Measurements from ENCODE around the gene CERCAM.

The CERCAM gene

DNA sequence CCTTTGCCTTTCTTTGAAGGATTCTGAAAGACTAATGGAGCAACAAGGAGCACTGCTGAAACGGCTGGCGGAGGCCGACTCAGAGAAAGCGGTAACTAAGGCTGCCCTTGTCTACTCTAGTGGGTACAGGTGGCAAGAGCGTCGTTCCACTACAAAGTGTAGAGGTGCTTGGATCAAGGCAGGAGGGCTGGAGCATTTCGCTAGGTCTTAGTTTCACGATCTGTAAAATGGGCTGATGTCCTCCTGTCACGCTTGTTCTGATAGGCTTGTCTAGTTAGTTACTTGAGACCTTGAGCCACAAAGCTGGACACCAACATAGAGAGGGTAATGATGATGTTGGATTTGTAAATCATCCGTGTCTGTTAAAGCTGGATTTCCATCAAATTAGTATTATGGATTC lies 60.9 kb downstream of the CERCAM start:
- DNase-seq = no peak
- TF ChIP-seq GATA1 (IDR thresholded peaks at IDR 0.05; ENCODE audit: low read depth, low read length) = no peak

DNA sequence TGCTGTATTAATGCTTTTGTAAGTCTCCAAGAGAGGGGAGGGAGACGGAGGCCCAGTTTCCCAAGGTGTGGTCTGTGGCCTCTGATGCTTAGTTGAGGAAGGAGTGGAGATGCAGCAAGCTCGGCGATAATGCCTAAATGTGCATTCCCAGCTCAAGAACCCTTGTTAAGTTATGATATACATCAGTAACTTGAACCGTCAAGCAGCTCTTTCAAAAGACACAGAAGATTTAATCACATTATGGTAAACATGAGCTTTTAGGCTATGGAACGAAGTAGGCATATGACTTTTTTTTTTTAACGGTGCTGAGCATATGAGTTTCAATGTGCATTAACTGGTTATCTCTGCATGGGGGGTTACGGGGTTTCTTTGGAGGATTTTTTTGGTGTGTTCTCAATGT lies 61.5 kb downstream of the CERCAM start:
- TF ChIP-seq POLR2A (IDR thresholded peaks at IDR 0.05; ENCODE audit: low read length) = no peak
- TF ChIP-seq GATA1 (IDR thresholded peaks at IDR 0.05; ENCODE audit: low read depth, low read length) = no peak
- DNase-seq = no peak

DNA sequence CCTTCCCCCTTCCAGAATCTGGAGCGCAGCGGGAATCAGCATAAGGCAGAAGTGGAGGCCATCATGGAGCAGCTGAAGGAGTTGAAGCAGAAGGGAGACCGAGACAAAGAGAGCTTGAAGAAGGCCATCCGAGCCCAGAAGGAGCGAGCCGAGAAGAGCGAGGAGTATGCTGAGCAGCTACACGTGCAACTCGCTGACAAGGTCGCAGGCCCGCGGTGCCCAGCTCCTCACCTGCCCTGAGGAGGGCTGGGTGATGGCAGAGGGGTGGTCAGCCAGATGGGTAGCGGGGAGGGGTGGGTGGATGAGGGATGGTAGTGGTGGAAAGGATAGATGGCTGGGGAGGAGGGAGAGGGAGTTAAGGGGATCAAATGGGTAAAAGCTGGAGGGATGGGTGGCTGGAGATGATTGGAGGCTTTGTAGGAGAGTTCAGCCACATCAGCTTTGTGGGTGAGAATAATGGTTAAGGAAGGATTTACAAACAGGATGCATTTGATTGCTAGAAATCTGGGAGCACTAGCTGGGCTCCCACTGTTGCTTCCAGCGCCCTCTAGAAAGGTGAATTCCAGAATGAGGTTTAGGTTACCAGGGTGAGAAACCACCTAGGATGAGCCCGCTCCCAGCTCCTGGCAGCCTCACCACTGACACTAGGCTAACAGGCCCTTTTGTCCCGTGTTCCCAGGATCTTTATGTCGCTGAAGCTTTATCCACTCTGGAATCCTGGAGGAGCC lies 64.2 kb downstream of the CERCAM start:
- DNase-seq = no peak
- TF ChIP-seq POLR2A (IDR thresholded peaks at IDR 0.05; ENCODE audit: low read length) = no peak
- no peak for TF ChIP-seq GATA1 (IDR thresholded peaks at IDR 0.05; ENCODE audit: low read depth, low read length)

DNA sequence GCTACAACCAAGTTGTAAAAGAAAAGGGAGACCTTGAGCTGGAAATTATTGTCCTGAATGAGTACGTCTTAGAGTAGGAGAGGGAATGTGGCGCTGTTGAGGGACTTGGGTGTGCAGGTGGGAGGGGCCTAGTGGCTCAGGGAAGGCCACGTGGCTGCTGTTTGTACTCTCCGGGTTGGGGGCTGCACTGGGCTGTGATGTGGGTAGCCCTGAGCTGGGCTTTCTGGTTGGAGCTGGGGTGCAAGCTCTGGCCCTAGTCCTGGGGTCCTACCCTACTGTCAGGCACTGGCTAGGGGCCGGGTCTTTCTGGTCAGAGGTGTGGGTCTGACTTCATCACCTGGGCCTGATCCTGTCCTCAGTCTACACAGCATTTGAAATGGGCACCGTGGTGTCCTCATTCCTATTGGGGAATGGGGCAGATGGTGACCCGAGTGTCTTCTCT lies 64.8 kb downstream of the CERCAM start:
- no peak for TF ChIP-seq POLR2A (IDR thresholded peaks at IDR 0.05; ENCODE audit: low read length)
- TF ChIP-seq GATA1 (IDR thresholded peaks at IDR 0.05; ENCODE audit: low read depth, low read length) = no peak
- no peak for DNase-seq

DNA sequence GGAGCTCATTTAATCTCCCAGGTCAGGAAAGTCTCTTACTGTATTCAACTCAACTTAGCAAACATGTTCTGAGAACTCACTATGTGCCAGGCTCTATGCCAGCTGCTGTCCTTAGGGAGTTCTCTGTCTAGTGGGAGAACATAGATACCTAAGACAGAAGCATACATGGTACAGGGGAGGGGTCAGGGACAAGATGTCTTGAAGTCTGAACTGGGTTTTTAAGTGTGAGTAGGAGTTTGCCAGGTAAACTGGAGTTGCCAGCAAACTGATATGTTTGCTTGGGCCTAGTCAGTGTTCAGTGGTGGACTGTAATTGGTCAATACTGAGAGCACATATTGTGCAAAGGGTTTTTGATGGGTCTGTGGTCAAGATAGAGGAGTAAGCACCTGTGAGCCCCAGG lies 65.5 kb downstream of the CERCAM start:
- no peak for TF ChIP-seq POLR2A (IDR thresholded peaks at IDR 0.05; ENCODE audit: low read length)
- TF ChIP-seq GATA1 (IDR thresholded peaks at IDR 0.05; ENCODE audit: low read depth, low read length) = no peak
- no peak for DNase-seq

Measured in erythroblast (primary cell).